Right lobe of liver (tissue), 4 donors: ENCODE results near the gene OR2W1.

Experiments used
- POLR2A ChIP-seq: fragments of 450-650 bp; IDR thresholded peaks from one replicate; pipeline ENCODE4 v1.6.1; 2017; ENCODE audit warnings: antibody characterized with exemption, mild to moderate bottlenecking
- TF ChIP-seq, protein P1 (sequence below), 4 donors: fragments of 200-600 bp in 3 of 4; fragments of 450-650 bp in 1 of 4; IDR thresholded peaks; one replicate each; pipeline versions ENCODE4 v1.5.1 to v1.8.0; 2016 to 2022; ENCODE audit warnings: antibody characterized with exemption in 4 of 4, mild to moderate bottlenecking in 2 of 4
- donor health status: DM: no; HTN: no; CAD: no.
- donor health status: DM: no; HTN: no; CAD: no.
- donor health status: DM: no; HTN: yes; CAD: no.

DNA sequence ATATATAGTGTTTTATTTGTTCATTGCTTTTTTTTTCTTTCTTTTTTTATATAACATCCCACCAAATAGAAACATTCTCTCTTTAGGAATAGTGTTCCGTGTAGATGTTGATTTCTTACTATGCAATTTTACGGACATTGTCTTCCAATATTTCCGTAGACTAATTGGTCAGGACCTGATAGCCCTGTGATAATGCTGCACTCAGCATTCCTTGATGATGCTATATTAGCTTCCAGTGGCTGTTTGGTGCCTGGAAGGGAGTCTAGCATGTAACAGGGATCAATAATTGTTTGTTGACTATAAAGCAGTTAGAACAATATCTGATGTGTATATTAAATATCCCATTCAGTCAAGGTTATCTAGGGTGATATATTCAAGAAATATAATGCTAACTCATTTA is 6.7 kb upstream of the OR2W1 start:
- no peak for TF ChIP-seq POLR2A
- TF ChIP-seq, protein P1, sequence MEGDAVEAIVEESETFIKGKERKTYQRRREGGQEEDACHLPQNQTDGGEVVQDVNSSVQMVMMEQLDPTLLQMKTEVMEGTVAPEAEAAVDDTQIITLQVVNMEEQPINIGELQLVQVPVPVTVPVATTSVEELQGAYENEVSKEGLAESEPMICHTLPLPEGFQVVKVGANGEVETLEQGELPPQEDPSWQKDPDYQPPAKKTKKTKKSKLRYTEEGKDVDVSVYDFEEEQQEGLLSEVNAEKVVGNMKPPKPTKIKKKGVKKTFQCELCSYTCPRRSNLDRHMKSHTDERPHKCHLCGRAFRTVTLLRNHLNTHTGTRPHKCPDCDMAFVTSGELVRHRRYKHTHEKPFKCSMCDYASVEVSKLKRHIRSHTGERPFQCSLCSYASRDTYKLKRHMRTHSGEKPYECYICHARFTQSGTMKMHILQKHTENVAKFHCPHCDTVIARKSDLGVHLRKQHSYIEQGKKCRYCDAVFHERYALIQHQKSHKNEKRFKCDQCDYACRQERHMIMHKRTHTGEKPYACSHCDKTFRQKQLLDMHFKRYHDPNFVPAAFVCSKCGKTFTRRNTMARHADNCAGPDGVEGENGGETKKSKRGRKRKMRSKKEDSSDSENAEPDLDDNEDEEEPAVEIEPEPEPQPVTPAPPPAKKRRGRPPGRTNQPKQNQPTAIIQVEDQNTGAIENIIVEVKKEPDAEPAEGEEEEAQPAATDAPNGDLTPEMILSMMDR (IDR thresholded peaks at IDR 0.05) = no peak
